Astrocyte (in vitro differentiated cells and primary cell): Measurements from ENCODE around the gene CNEP1R1.

Source experiments
- EZH2 ChIP-seq: IDR thresholded peaks from 2 replicates; pipeline ENCODE4 v1.6.1; 2012; ENCODE audit warnings: mild to moderate bottlenecking, low read length, inconsistent platforms; ENCODE audit not compliant: insufficient read depth
- TF ChIP-seq, protein P1 (sequence below): IDR thresholded peaks from 2 replicates; pipeline ENCODE4 v1.5.1; 2011; ENCODE audit warnings: low read depth, mild to moderate bottlenecking, inconsistent platforms, low read length, moderate library complexity; ENCODE audit not compliant: insufficient read depth

DNA sequence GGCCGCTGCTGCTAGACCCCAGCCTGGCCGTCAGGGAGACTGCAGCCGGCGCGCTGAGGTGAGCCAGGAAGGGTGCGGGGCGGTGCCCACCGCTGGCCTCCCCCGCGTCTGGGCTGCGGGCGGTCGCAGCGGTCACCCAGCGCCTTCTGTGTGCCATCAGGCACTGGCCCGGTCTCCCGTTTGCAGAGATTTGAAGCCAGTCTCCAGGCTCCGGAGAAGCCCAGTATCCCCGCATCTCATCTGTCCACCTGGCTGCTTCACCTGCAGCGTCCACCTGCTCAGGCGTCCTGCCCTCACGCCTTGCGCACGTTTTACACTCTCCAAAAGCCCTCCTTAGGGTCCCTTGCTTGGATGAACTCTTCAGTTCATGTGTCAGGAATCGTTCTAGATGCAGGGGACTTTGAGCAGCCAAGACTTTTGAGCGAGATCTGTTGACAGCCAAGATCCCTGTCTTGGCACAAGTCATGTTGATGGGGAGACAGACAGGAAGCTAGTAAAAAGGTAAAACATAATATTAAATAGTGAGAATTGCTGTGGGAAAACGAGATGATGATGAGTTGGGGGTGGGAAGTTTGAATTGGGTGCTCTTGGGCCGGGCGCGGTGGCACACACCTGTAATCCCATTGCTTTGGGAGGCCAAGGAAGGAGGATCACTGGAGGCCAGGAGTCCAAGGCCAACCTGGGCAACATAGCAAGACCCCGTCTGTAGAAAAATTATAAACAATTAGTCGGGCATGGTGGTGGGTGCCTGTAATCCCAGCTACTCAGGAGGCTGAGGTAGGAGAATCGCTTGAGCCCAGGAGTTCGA lies 41.7 kb downstream of the CNEP1R1 start:
- TF ChIP-seq, protein P1, sequence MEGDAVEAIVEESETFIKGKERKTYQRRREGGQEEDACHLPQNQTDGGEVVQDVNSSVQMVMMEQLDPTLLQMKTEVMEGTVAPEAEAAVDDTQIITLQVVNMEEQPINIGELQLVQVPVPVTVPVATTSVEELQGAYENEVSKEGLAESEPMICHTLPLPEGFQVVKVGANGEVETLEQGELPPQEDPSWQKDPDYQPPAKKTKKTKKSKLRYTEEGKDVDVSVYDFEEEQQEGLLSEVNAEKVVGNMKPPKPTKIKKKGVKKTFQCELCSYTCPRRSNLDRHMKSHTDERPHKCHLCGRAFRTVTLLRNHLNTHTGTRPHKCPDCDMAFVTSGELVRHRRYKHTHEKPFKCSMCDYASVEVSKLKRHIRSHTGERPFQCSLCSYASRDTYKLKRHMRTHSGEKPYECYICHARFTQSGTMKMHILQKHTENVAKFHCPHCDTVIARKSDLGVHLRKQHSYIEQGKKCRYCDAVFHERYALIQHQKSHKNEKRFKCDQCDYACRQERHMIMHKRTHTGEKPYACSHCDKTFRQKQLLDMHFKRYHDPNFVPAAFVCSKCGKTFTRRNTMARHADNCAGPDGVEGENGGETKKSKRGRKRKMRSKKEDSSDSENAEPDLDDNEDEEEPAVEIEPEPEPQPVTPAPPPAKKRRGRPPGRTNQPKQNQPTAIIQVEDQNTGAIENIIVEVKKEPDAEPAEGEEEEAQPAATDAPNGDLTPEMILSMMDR = no peak
- no peak for TF ChIP-seq EZH2
